HCT116 (cell line): ENCODE results near the gene SPHK1. TPM values are rescaled to one million over a fixed set of nuclear protein-coding genes. Genes with fewer than 3 reads are reported as not detected.

Source experiments
- ATAC-seq: fragments of 200-7000 bp; cut with Tn5 transposase; 2 replicates; pipeline ENCODE4 v1.9.1; 2020; ENCODE audit warnings: mild to moderate bottlenecking, moderate library complexity
- BruUV-seq: library from RNA; stranded (reverse); fragments of 400-500 nt; replicated peaks from 2 replicates; lab custom pipeline; 2021; lab: Mats Ljungman, UMichigan
- CTCF ChIA-PET: fragments of 300-600 bp; sonication (Branson Sonifier 250); formaldehyde crosslinking; loops from one replicate; lab custom pipeline; 2021; ENCODE audit warnings: antibody characterized with exemption; lab: Charles Lee
- POLR2A ChIA-PET: fragments of 300-600, 350-600 bp; sonication (Branson Sonifier 250); formaldehyde crosslinking; loops from one replicate; lab custom pipeline; 2021; ENCODE audit warnings: antibody characterized with exemption; lab: Charles Lee
- RAD21 ChIA-PET, 2 experiments: fragments of 300-600 bp; sonication (Branson Sonifier 250); formaldehyde crosslinking; loops; one replicate each; lab custom pipeline; 2023; ENCODE audit warnings: low total read pairs in 2 of 2; ENCODE audit not compliant: uncharacterized antibody in 2 of 2, unreplicated experiment in 2 of 2, low non-redundant PET in 1 of 2; lab: Charles Lee
- DNase-seq: peaks from one replicate; pipeline ENCODE4 v3.0.0-alpha.2; 2010; ENCODE audit warnings: low read depth, low spot score
- H2AFZ ChIP-seq: fragments of 200-600 bp; shearing (Covaris generic), sonication (generic); 2 replicates; pipeline ENCODE4 v1.6.1; 2017; ENCODE audit warnings: low read depth, mixed run types, mixed read lengths, antibody characterized with exemption, low read length; ENCODE audit not compliant: poor library complexity, severe bottlenecking
- H3K27ac ChIP-seq: 2 replicates; pipeline ENCODE4 v1.5.1; 2012; ENCODE audit warnings: low read depth, low read length
- H3K27me3 ChIP-seq: fragments of 200-600 bp; sonication (generic); 2 replicates; pipeline ENCODE4 v1.6.1; 2016; ENCODE audit warnings: mixed run types, low read length, mixed read lengths; ENCODE audit not compliant: insufficient read depth
- H3K36me3 ChIP-seq, 2 experiments: fragments of 200-500 bp in 1 of 2; fragments of 200-600 bp in 1 of 2; sonication (Bioruptor generic) in 1 of 2; sonication (generic) in 1 of 2; 2 replicates each; pipeline versions ENCODE4 v1.5.1 to v1.6.1; 2014 to 2016; ENCODE audit warnings: low read length in 2 of 2, inconsistent platforms in 1 of 2, mixed read lengths in 1 of 2, mixed run types in 1 of 2; ENCODE audit not compliant: insufficient read depth in 2 of 2, control insufficient read depth in 1 of 2
- H3K4me1 ChIP-seq, 2 experiments: fragments of 200-600 bp in 1 of 2; sonication (generic) in 1 of 2; 2 replicates each; pipeline versions ENCODE4 v1.5.1 to v1.6.1; 2012 to 2017; ENCODE audit warnings: low read length in 2 of 2, inconsistent platforms in 1 of 2, mild to moderate bottlenecking in 1 of 2, mixed read lengths in 1 of 2, mixed run types in 1 of 2, moderate library complexity in 1 of 2; ENCODE audit not compliant: insufficient read depth in 2 of 2, control insufficient read depth in 1 of 2
- H3K4me2 ChIP-seq: fragments of 200-600 bp; sonication (generic); 2 replicates; pipeline ENCODE4 v1.6.1; 2017; ENCODE audit warnings: mixed run types, low read length, mixed read lengths
- H3K4me3 ChIP-seq, 2 experiments: fragments of 200-600 bp in 1 of 2; sonication (generic) in 1 of 2; replicated peaks in 1 of 2; 2 replicates each; pipeline ENCODE4 v1.5.1; 2011 to 2016; ENCODE audit warnings: low read length in 2 of 2, control low read depth in 1 of 2, low read depth in 1 of 2, mild to moderate bottlenecking in 1 of 2, mixed read lengths in 1 of 2, mixed run types in 1 of 2
- H3K79me2 ChIP-seq: fragments of 200-600 bp; sonication (generic); 2 replicates; pipeline ENCODE4 v1.6.1; 2017; ENCODE audit warnings: mild to moderate bottlenecking, mixed run types, low read length, moderate library complexity, mixed read lengths; ENCODE audit not compliant: insufficient read depth
- H3K9ac ChIP-seq: fragments of 200-600 bp; sonication (generic); 2 replicates; pipeline ENCODE4 v1.6.1; 2016; ENCODE audit warnings: low read length, mixed read lengths
- H3K9me2 ChIP-seq: fragments of 200-600 bp; sonication (generic), shearing (Covaris generic); 2 replicates; pipeline ENCODE4 v1.6.1; 2017; ENCODE audit warnings: mixed run types, mild to moderate bottlenecking, moderate library complexity; ENCODE audit not compliant: insufficient read depth
- H3K9me3 ChIP-seq, 2 experiments: fragments of 200-500 bp in 1 of 2; fragments of 200-600 bp in 1 of 2; sonication (Bioruptor generic) in 1 of 2; sonication (generic) in 1 of 2; 2 replicates each; pipeline ENCODE4 v1.6.1; 2014 to 2017; ENCODE audit warnings: low read length in 2 of 2, mixed read lengths in 2 of 2, inconsistent platforms in 1 of 2, low read depth in 1 of 2, mild to moderate bottlenecking in 1 of 2, mixed run types in 1 of 2, moderate library complexity in 1 of 2; ENCODE audit not compliant: control insufficient read depth in 1 of 2, insufficient read depth in 1 of 2
- H4K20me1 ChIP-seq: fragments of 200-600 bp; sonication (generic), shearing (Covaris generic); 2 replicates; pipeline ENCODE4 v1.6.1; 2017; ENCODE audit warnings: mixed run types, mild to moderate bottlenecking, moderate library complexity; ENCODE audit not compliant: insufficient read depth
- EGR1 ChIP-seq: IDR thresholded peaks from 2 replicates; pipeline ENCODE4 v1.6.1; 2012; ENCODE audit warnings: low read depth
- TCF7L2 ChIP-seq: IDR thresholded peaks from 2 replicates; pipeline ENCODE4 v1.7.0; 2011; ENCODE audit warnings: borderline replicate concordance, inconsistent platforms; ENCODE audit not compliant: insufficient read depth, insufficient read length; ENCODE audit errors: extremely low read depth
- intact Hi-C: fragments of 100-400 bp; cut with micrococcal nuclease; formaldehyde crosslinking; loops from 2 replicates; pipeline ENCODE4 v1.10.0; 2022
- total RNA-seq: library from RNA; stranded (reverse); gene quantifications from one replicate; pipeline ENCODE4 v1.2.1, GENCODE V29; 2021; ENCODE audit not compliant: unreplicated experiment
- TF ChIP-seq, protein P1 (sequence below): IDR thresholded peaks from 2 replicates; pipeline ENCODE4 v1.6.1; 2012
- TF ChIP-seq, protein P2 (sequence below), 3 experiments: fragments of 200-600 bp in 1 of 3; sonication (generic) in 1 of 3; IDR thresholded peaks in 2 of 3; conservative IDR thresholded peaks in 1 of 3; 2 replicates each; pipeline ENCODE4 v1.5.1; 2012 to 2017; ENCODE audit warnings: low read depth in 2 of 3, low read length in 2 of 3, antibody characterized with exemption in 1 of 3, borderline replicate concordance in 1 of 3, control low read depth in 1 of 3, mild to moderate bottlenecking in 1 of 3, mixed read lengths in 1 of 3, mixed run types in 1 of 3, moderate library complexity in 1 of 3; ENCODE audit not compliant: insufficient read depth in 1 of 3

SPHK1 gene
- total RNA-seq, 1 experiment from 2014 or later: 4.6 TPM

DNA sequence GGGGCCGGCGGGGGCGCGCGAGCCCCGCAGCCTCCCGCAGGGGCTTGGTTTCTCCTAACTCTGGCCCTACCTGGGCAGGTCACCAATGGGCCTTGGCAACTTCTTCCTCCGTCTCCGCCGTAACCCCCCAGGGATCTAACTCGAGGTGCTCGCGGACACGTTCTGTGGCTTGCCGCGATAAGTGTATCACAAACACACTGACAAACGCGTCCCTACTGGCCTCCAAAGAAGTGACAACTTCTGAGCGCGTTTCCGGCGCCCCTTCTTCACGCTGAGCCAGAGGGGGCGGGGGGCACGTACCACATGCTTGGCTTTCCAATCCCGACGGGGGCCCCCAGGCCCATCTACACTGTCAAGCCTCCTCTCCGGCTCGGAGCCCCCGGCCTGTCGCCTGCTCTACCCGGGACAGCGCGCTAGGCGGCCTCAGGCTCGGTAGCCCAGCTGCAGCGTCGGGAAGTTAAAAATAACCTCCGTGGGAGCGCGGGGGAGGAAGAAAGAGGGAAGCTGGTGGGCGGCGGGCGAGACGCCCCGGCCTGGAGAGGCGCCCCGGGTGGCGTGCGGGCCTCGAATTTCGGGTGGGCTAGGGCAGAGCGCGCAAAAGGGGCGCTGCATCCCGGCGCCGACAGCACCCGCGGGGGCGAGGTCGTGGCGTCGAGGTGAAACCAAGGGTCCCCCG is 725 bp upstream of the SPHK1 start:
- peak overlapping the region; percentile 98 for H3K4me2 ChIP-seq
- H3K9me2 ChIP-seq: no peaks in the 10 kb centered on the region
- peak overlapping the region; percentile 45; the same call in 1 of the 2 replicates for H3K27ac ChIP-seq
- H4K20me1 ChIP-seq: no peaks in the 10 kb centered on the region
- H3K9me3 ChIP-seq: no peaks in the 10 kb centered on the region
- no peaks in the 10 kb centered on the region for H3K36me3 ChIP-seq
- H3K9ac ChIP-seq: peak overlapping the region; percentile 64
- peak overlapping the region; percentile 82 for H2AFZ ChIP-seq
- ChIA-PET CTCF (interaction anchor here (0.9 to 5.3 kb wide), 8 partner anchors 13 to 120 kb away, joined by 3 to 42 read pairs (median 13); no protein-coding TSS in a partner anchor), RAD21 (interaction anchor here (0.9 to 1.4 kb wide), 3 partner anchors 13 to 18 kb away, joined by 3 read pairs; no protein-coding TSS in a partner anchor), POLR2A (interaction anchor here (0.6 to 1.3 kb wide), 3 partner anchors 13 to 30 kb away, joined by 3 to 7 read pairs (median 3); partner anchors contain the start of gene PRPSAP1)
- DNase-seq (no peak), ATAC-seq (peak; percentile 49)
- H3K27me3 ChIP-seq: peaks cover 11% of the 10 kb centered on the region; the same call in 1 of the 2 replicates
- peaks cover 26 to 41% of the 10 kb centered on the region in 2 experiments for H3K4me1 ChIP-seq
- no TSS peak for BruUV-seq
- TF ChIP-seq, protein P1, sequence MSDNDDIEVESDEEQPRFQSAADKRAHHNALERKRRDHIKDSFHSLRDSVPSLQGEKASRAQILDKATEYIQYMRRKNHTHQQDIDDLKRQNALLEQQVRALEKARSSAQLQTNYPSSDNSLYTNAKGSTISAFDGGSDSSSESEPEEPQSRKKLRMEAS: peak; percentile 12; the same call in 1 of the 2 replicates
- peak; percentile 48 for TF ChIP-seq EGR1
- TF ChIP-seq TCF7L2: no peak
- TF ChIP-seq, protein P2, sequence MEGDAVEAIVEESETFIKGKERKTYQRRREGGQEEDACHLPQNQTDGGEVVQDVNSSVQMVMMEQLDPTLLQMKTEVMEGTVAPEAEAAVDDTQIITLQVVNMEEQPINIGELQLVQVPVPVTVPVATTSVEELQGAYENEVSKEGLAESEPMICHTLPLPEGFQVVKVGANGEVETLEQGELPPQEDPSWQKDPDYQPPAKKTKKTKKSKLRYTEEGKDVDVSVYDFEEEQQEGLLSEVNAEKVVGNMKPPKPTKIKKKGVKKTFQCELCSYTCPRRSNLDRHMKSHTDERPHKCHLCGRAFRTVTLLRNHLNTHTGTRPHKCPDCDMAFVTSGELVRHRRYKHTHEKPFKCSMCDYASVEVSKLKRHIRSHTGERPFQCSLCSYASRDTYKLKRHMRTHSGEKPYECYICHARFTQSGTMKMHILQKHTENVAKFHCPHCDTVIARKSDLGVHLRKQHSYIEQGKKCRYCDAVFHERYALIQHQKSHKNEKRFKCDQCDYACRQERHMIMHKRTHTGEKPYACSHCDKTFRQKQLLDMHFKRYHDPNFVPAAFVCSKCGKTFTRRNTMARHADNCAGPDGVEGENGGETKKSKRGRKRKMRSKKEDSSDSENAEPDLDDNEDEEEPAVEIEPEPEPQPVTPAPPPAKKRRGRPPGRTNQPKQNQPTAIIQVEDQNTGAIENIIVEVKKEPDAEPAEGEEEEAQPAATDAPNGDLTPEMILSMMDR (IDR thresholded peaks at IDR 0.05 in 2 of 3, conservative IDR thresholded peaks at IDR 0.05 in 1 of 3; ENCODE audit: borderline replicate concordance in 1 of 3, insufficient read depth in 1 of 3, low read depth in 2 of 3, low read length in 2 of 3): peak in 2 of 3 experiments; percentile 33 to 42; a peak in 3 of 6 replicates
- peak overlapping the region; percentile 56 to 73 for H3K4me3 ChIP-seq
- intact Hi-C loops: loop anchor here (1.0 kb wide), 1 partner anchor 18 kb away; no protein-coding TSS in a partner anchor
- no peaks in the 10 kb centered on the region for H3K79me2 ChIP-seq
